Cardiac muscle cell (in vitro differentiated cells and primary cell): Measurements from ENCODE around the gene ORC3. TPM values are rescaled to one million over a fixed set of nuclear protein-coding genes. Genes with fewer than 3 reads are reported as not detected.
"Not testable (repeated sequence)": the region's sequence is repeated elsewhere in the genome, so short reads cannot be mapped to it uniquely, and the experiment has no call there.

Source experiments
- DNase-seq, 2 donors: peaks; one replicate each; pipeline versions ENCODE4 v3.0.0 to v3.0.0-alpha.2; 2010 to 2017; ENCODE audit warnings: low read depth in 1 of 2, low spot score in 1 of 2
- H3K27ac ChIP-seq: fragments of 200-600 bp; sonication (generic); 2 replicates; pipeline ENCODE4 v1.5.1; 2016
- H3K27me3 ChIP-seq: fragments of 200-600 bp; sonication (generic); 2 replicates; pipeline ENCODE4 v1.6.0; 2016; ENCODE audit warnings: control low read depth
- H3K36me3 ChIP-seq: fragments of 200-600 bp; sonication (generic); 2 replicates; pipeline ENCODE4 v1.5.1; 2016; ENCODE audit warnings: control low read depth
- H3K4me1 ChIP-seq: fragments of 200-600 bp; sonication (generic); 2 replicates; pipeline ENCODE4 v1.8.1; 2017; ENCODE audit warnings: low read depth, mild to moderate bottlenecking, mixed run types
- H3K4me3 ChIP-seq: fragments of 200-600 bp; sonication (generic); 2 replicates; pipeline ENCODE4 v1.5.1; 2016; ENCODE audit warnings: mild to moderate bottlenecking
- H3K9me3 ChIP-seq: fragments of 200-600 bp; sonication (generic); 2 replicates; pipeline ENCODE4 v1.5.1; 2017; ENCODE audit warnings: low read depth, mild to moderate bottlenecking, control low read depth
- CTCF ChIP-seq: IDR thresholded peaks from 2 replicates; pipeline ENCODE4 v1.5.1; 2012; ENCODE audit warnings: low read depth, mild to moderate bottlenecking, low read length
- polyA plus RNA-seq: library from polyadenylated mRNA; unstranded; fragments of >200 nt; fragmentation: Nextera tagmentation; extraction: Ambion mirVana; gene quantifications from 2 replicates; pipeline ENCODE4 v1.2.1, GENCODE V29; 2016
- total RNA-seq: library from RNA; depleted of rRNA; stranded (reverse); fragments of >200 nt; gene quantifications from 2 replicates; pipeline ENCODE4 v1.2.3, GENCODE V29; 2016

The ORC3 gene
- total and polyA plus RNA-seq, 2 experiments from 2014 or later: 21.5 to 40.8 TPM

GRCh38 chr6:87684895-87685654 lies 95.1 kb downstream of the ORC3 start:
- Histone ChIP-seq H3K27me3 (no peaks in the 10 kb centered on the region), H3K4me1 (no peaks in the 10 kb centered on the region), H3K4me3 (no peak overlapping the region), H3K27ac (no peak overlapping the region), H3K36me3 (no peaks in the 10 kb centered on the region), H3K9me3 (no peaks in the 10 kb centered on the region)
- DNase-seq: no peak
- TF ChIP-seq CTCF: no peak

GRCh38 chr6:87686636-87687205 lies 96.8 kb downstream of the ORC3 start:
- H3K9me3 ChIP-seq, H3K27me3 ChIP-seq, DNase-seq, H3K36me3 ChIP-seq, H3K4me3 ChIP-seq, H3K27ac ChIP-seq, H3K4me1 ChIP-seq: not testable (repeated sequence)

GRCh38 chr6:87687296-87687695 lies 97.4 kb downstream of the ORC3 start:
- Histone ChIP-seq H3K27me3 (no peaks in the 10 kb centered on the region), H3K9me3 (no peaks in the 10 kb centered on the region), H3K36me3 (no peaks in the 10 kb centered on the region), H3K4me1 (peaks cover 10% of the 10 kb centered on the region), H3K27ac (no peak overlapping the region), H3K4me3 (no peak overlapping the region)
- DNase-seq: no peak
- TF ChIP-seq CTCF: no peak

- H3K27me3 ChIP-seq: not testable (repeated sequence)
Observed at GRCh38 chr6:87687893-87688292, 98.0 kb downstream of the ORC3 start.

GRCh38 chr6:87690441-87690840 lies 100.5 kb downstream of the ORC3 start:
- DNase-seq: no peak
- Histone ChIP-seq H3K4me1 (peaks cover 25% of the 10 kb centered on the region), H3K4me3 (no peak overlapping the region), H3K27me3 (no peaks in the 10 kb centered on the region), H3K9me3 (no peaks in the 10 kb centered on the region), H3K36me3 (no peaks in the 10 kb centered on the region), H3K27ac (no peak overlapping the region)
- no peak for TF ChIP-seq CTCF

More at GRCh38 chr6:87687893-87688292, 98.0 kb downstream of the ORC3 start:
- not testable (repeated sequence) for H3K4me3 ChIP-seq, DNase-seq, H3K9me3 ChIP-seq, H3K36me3 ChIP-seq, H3K27ac ChIP-seq
- H3K4me1 ChIP-seq: peaks cover 11% of the 10 kb centered on the region

GRCh38 chr6:87692086-87692485 lies 102.2 kb downstream of the ORC3 start:
- H3K27ac ChIP-seq: peak overlapping the region; percentile 3
- H3K4me1 ChIP-seq: peaks cover 29% of the 10 kb centered on the region
- H3K36me3 ChIP-seq: no peaks in the 10 kb centered on the region
- DNase-seq: no peak
- H3K4me3 ChIP-seq: no peak overlapping the region
- no peaks in the 10 kb centered on the region for H3K9me3 ChIP-seq
- no peak for TF ChIP-seq CTCF
- no peaks in the 10 kb centered on the region for H3K27me3 ChIP-seq

GRCh38 chr6:87696817-87697216 lies 106.9 kb downstream of the ORC3 start:
- not testable (repeated sequence) for H3K4me3 ChIP-seq, H3K27ac ChIP-seq, H3K9me3 ChIP-seq, H3K27me3 ChIP-seq, H3K36me3 ChIP-seq, DNase-seq
- H3K4me1 ChIP-seq: peaks cover 24% of the 10 kb centered on the region
